GM18907 (cell line): ENCODE data around the gene SORCS3.

ENCODE experiments used
- ATAC-seq: cut with Tn5 transposase; IDR thresholded peaks from one replicate; pipeline ENCODE4 v1.9.1; 2021; ENCODE audit warnings: mild to moderate bottlenecking, moderate library complexity; ENCODE audit not compliant: unreplicated experiment

SORCS3 gene

GRCh38 chr10:104834580-104834979 lies 193.5 kb downstream of the SORCS3 start:
- no peak for ATAC-seq

- peak; percentile 42 for ATAC-seq
These were observed 194.3 kb downstream of the SORCS3 start for GRCh38 chr10:104835422-104835821.

GRCh38 chr10:104842704-104843103 lies 201.6 kb downstream of the SORCS3 start:
- ATAC-seq = no peak

DNA sequence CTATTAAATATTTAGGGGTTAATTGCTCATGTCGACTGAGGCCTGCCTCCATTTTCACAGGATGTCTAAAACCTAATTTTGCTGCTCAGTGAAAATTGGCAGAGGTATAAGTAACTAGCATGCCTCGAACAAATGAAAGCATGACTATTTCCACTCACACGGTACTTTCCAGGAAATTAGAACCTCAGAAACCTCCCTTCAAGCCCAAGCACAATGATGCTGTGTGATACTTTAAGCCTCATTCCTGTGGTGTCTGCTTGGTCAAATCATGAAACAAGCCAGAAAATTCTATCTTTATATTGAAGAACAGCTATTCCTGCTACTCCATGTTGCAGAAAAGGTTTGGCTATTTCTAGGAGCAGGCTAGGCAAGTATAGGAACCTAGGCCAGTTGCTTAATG lies 203.0 kb downstream of the SORCS3 start:
- ATAC-seq = no peak

GRCh38 chr10:104850023-104850422 lies 208.9 kb downstream of the SORCS3 start:
- no peak for ATAC-seq

- no peak for ATAC-seq
These were observed 227.0 kb downstream of the SORCS3 start for GRCh38 chr10:104867966-104868598.

- no peak for ATAC-seq
These were observed 231.6 kb downstream of the SORCS3 start for GRCh38 chr10:104872691-104873090.

DNA sequence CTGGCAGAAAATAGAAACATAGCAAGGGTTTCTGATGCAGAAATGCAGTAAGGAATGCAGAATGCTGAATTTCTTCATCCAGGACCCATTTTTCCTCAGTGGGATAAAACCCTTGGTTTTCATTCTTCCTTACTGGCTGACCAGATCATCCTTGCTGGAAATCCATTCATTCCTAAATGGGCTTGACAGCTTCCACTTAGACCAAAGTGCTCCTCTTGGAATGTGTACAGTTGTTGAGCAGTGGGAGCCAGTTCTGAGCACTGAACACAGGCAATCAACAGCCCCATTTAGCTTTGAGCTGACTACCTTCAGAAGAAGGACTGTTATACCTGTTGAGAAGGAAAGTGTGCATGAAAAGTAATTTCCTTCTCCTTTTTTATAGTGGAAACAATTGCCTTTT lies 232.1 kb downstream of the SORCS3 start:
- no peak for ATAC-seq

DNA sequence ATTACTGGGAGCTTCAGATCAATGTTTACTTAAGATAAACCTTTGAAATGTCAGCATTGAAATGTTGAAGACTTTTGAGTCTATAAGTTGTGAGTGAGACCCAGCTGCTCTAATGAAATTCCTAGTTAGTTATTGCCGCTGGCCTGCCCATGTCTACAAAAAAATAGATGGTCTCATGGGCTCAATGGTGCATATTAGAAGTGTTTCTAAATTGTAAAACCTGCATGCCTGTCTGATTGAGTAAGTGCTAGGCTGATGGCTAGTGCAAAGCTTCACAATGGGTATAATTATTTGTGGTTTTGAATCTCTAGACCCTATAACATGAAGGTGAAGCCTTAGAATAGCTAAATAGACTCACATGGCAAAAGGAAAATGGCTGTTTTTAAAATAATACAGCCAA lies 234.5 kb downstream of the SORCS3 start:
- no peak for ATAC-seq

- ATAC-seq = no peak
These were observed 239.7 kb downstream of the SORCS3 start for GRCh38 chr10:104880624-104881398.

DNA sequence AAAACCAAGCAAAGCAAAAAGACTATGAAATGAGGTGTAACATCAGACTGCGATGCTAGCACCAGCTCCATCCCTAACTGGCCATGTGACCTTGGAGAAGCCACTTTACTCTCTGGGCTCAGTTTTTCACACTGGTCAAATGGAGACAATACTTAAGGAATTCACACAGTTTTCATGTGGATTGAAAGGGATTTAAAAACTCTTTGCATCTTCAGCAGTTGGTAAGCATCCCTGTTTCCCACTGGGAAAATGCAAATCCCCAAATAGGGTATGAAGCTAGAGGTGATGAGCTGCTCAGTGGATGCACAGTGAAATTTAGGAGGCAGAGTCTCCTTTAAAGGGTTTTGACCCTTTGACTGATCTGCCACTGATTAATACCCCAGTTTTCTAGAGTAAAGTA lies 240.7 kb downstream of the SORCS3 start:
- no peak for ATAC-seq

DNA sequence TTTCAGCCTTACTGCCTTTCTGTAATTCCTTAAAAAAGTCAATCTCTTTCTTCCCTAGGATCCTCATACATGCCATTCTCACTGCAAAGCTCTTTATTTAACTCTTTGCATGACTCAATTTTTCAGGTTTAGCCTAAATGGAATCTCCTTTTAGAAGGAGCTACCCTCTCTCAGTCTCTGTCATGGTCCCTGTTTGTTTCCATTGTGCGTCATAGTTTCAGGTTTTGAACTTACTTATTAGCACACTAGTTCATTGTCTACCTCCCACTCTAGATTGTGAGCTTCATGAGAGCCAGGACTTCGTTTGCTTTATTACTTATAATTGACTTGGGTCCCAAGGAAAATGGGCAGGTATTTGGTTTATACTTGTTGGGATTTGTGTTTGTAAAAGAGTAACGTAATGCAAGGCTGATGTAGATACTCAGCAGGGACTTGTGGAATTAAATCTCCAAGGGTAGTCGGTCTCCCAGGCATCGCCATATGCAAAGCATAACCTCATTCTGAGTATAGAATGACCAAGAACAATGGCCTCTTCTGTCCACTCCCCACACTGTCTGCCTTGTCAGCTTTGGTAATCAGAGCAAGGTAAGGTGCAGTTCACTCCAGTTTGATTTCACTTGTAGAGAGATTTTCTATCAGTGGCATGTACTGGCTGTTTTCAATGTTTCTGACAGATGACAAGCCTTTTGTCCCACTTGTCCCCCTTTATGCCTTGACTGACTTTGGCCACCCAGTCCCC lies 252.0 kb downstream of the SORCS3 start:
- no peak for ATAC-seq

GRCh38 chr10:104893701-104894100 lies 252.6 kb downstream of the SORCS3 start:
- ATAC-seq = no peak

- no peak for ATAC-seq
These were observed 253.6 kb downstream of the SORCS3 start for GRCh38 chr10:104894681-104895080.

GRCh38 chr10:104895541-104895940 lies 254.5 kb downstream of the SORCS3 start:
- ATAC-seq = no peak

DNA sequence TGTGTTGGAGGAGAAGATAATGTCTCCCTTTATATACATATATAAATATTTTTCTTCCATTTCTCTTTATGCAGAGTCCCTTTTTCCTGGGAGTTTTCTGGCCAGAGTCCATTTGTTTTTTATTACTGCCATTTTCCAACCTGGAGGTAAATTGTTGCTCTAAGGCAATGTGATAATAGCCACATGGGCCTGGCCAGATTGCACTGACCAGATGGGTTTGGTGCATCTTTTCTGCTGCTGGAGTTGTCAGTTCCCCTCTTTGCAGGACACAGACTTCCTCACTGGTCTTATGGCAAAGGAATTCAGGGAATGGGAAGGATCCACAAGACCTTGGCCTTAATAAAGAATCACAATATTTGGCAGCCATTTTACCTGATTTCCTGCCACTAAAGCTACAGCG lies 254.9 kb downstream of the SORCS3 start:
- ATAC-seq = no peak

GRCh38 chr10:104897696-104898095 lies 256.6 kb downstream of the SORCS3 start:
- ATAC-seq = no peak

DNA sequence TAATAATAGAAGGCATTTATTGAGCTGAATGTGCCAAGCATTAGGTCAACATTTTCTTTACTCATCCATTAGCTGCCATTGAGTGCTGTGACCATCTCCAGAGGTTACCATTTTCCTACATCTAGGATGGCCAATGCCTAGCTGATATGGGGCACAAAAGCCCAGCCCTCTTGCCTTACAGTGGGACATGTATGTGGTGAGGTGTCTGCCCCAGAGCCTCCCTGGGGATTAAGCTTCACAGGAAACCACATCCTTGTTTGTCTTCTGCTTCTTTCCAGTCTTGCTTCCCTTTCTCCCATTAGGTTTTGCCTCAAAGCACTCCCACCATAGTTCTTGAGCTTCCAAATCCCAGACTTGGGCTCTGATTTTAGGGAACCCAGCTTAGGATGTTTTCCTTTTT lies 258.7 kb downstream of the SORCS3 start:
- ATAC-seq = no peak

GRCh38 chr10:104903433-104903832 lies 262.3 kb downstream of the SORCS3 start:
- ATAC-seq = no peak

GRCh38 chr10:104904753-104905323 lies 263.7 kb downstream of the SORCS3 start:
- no peak for ATAC-seq

- no peak for ATAC-seq
These were observed 265.0 kb downstream of the SORCS3 start for GRCh38 chr10:104906112-104906511.

DNA sequence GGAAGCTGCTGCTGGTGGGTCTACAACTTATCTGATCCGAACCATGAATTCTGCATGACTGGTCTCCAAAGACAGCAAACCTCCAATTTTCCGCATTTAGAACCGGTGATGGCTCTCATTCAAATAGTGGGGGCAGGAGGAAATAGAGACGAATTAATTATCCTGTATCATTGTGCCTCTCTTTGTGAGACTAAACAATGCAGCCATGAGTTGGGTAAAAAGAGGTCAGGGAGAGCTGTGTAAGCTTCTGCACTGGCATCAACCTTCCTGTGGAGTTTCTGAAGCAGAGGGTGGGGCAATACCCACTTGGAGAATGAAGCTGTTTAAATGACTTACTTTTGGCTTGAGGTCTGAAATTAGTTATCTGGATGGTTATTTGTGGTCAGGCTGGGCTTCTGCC lies 266.4 kb downstream of the SORCS3 start:
- ATAC-seq = no peak
